ENCODE results near the gene OR5H14.
A peak's percentile ranks its signal among the peaks of the same experiment; 100 is the strongest.
"Not testable (repeated sequence)": the region's sequence is repeated elsewhere in the genome, so short reads cannot be mapped to it uniquely, and the experiment has no call there.

OR5H14 gene

DNA sequence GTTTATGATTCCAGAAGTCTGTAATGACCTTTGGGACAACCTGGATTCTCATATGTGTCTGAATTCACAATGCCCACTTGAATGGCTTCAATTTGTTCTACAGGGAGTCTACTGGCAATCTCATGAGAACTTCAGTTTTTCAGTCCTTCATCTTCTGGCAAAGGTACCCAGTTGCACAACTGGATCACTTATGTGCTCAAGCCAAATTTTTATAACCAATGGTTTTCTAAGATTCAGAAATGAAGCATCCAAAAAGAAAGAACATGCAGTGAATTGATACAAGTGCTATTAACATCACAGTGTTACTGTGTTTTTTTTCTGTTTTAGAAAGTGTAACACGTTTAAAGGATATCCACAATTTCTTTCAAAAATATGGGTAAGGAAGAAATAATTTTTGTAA lies at the start of gene OR5H14:
TSS of gene OR5H14 (plus strand) at position 301 of the 400 bp plus-strand sequence. CDS start 1,907 bp downstream, outside the sequence.
- no peak for DNase-seq (ENCODE audit: low read depth)

DNA sequence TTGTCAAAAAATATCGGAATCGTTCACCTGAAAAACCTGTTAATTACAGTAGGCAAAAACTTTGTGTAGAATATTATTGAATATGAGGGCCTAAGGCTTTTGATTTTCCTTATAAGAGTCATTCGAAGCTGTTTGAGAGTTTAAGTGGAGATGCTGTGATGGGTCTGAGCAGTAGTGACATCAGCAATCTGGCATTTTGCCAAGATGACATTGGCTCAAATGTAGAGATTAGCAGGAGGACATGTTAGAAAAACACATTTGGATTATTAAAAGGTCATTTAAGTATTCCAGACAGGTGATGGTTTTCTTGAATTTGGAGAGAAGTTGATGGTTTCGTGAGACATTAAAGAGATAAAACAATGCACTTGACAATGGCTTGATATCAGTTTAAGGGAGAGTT lies 47.4 kb upstream of the OR5H14 start:
- no peak for DNase-seq (ENCODE audit: low read depth)

DNA sequence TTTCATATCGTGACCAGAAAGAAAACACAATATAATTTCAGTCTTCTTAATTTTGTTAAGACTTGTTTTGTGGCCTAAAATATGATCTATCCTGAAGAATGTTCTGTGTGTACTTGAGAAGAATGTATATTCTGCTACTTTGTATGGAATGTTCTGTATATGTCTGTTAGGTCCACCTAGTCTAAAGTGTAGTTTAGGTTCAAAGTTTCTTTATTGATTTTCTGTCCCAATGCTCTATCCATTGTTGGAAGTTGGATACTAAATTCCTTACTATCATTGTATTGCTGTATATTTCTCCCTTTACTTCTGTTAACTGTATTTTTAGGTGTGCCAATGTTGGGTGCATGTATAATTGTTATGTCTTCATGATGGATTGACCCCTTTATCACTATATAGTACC lies 39.1 kb upstream of the OR5H14 start:
- DNase-seq (ENCODE audit: low read depth): no peak

DNA sequence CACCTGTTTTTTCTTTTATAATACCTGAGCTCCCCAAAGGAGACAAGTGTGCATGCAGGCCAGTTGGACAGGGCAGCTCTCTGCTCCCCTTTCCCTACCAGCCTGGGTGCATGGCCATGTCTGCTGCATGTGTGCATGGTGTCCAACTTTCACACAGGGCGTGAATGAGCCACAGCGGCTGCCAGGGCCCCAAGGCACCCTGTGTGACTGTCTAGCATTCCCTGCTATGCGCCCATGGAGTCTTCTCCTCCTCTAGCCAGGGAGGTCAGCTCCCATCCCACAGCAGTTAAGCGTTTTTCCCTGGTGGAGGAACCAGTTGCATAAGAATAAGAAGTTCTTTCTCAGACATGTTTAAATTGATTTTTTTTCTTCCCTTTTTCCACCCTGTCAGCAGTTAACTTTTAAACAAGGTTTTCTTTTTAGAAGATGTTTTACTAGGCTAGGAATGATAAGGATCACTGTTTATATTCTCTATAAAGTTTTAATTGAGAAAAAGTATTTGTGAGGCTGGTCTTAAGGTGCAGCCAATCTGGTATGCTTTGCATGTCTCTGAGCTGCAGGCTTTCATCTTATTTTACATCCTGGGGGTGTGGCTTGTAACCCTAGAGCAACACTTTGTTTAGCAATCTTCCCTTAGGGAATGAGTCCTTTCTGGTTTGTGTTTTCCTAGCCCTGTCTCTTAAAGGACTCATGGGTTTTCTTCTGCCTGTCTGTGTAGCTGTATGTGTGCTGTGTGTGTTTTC lies 37.3 kb upstream of the OR5H14 start:
- DNase-seq (ENCODE audit: low read depth): no peak

DNA sequence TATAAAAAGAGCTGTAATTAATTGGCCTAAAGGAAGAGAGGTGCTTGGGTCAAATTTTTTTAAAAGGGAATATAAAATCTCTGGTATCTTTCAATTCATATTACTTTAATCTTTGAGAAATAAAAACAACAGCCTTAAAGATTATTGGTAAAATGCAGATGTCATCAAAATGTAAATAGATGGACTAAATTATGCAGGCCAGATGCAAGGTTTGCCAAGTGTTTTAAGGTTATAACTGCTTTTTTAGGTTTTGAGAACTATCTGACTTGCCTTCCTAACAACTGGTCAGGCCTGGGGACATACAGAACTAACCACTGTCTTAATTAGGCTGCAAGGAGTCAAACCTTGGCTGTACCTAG lies 36.8 kb upstream of the OR5H14 start:
- no peak for DNase-seq (ENCODE audit: low read depth)

DNA sequence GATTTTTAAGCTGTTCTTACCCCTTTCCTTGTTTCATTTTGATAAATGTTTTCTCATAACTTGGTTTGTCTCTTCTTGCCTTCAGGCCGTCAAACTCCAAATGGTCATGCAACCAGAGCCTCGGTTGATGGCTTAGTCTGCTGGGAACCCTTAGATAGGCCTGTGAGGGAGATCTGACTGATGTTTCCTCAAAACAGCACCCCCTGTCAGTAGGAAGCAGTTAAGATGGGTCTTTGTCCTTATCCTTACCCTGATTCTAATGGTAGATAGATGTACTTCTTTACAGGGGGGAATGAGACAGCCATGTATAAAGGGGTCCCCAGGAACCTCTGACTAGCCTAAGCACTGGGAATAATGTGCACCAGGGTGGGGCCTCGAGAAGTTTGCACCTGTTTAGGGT lies 33.0 kb upstream of the OR5H14 start:
- DNase-seq (ENCODE audit: low read depth): no peak

DNA sequence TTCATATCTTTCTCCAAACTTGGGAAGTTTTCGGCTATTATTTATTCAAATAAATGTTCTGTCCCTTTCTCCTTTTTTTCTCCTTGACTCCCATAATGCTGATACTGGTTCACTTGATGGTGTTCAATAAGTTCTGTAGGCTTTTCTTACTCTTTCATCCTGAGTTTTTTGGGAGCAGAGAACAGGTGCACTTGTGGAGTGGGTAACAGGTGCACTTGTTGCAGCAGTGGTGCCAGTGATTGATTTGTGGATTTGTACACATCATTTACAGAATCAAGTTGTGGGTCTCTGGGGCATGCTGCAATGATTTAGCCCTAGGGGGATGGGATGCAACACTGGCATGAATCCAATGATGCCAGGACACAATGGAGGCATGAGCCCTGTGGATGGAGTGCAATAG lies 31.6 kb upstream of the OR5H14 start:
- DNase-seq (ENCODE audit: low read depth): no peak

DNA sequence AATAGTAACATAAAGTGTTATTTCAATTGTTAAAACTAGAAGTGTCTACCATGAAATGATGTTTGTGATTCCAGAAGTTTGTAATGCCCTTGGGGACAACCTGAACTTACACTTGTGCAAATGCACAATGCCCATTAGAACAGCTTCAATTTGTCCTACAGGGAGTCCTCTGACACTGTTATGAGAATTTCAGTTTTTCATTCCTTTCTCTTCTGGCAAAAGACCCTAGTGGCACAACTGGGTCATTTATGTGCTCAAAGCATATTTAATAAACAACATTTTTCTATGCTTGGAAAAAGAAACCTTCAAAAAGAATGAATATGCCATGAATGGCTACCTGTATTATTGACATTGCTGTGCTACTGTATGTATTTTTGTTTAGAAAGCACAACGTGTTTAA lies 16.9 kb upstream of the OR5H14 start, which contains the start of gene OR5H1:
TSS of gene OR5H1 (plus strand) at position 301 of the 400 bp plus-strand sequence. CDS start 1,977 bp downstream, outside the sequence.
- no peak for DNase-seq (ENCODE audit: low read depth)

DNA sequence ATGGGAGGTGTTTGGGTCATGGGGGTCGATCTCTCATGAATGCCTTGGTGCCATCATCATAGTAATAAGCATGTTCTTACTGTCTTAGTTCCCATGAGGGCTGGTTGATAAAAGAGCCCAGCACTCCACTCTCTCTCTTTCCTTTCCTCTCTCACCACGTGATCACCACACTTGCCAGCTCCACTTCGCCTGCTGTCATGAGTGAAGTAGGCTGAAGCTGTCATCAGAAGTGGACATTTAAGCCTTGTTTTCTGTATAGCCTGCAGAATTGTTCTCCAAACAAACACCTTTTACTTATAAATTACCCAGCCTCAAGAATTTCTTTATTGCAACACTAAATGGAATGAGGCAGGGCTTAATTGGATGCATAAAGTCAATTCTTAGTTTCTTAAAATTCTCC lies 10.6 kb upstream of the OR5H14 start:
- DNase-seq (ENCODE audit: low read depth): no peak

DNA sequence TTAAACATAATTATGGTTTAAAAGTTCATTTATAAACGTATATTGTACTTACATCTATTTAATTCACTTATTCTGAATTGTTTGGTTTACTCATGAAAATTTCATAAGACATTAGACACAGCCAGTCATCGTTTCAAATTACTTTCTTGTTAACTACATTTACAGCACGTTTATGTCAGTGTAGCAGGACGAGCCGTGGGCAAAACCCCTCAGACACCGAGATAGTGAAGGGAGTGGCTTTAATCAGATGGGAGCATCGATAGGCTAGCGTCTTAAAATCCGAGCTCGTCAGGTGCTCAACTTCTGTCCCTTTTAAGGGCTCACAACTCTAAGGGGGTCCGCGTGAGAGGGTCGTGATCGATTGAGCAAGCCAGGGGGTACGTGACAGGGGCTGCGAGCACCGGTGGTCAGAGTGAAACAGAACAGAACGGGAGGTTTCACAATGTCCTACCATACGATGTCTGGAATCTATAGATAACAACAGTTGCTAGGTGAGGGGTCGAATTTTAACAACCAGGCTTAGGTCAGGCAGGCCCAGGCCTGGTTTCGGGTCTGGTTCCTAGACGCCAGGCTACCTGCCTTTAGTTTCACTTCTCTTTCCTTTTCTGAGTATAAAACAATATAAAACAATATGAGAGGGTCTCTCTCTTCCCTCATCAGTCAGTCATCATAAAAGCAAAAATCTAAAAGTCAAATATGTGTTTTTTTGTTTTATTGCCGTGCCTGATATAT lies 9.3 kb upstream of the OR5H14 start:
- DNase-seq (ENCODE audit: low read depth): not testable (repeated sequence)

DNA sequence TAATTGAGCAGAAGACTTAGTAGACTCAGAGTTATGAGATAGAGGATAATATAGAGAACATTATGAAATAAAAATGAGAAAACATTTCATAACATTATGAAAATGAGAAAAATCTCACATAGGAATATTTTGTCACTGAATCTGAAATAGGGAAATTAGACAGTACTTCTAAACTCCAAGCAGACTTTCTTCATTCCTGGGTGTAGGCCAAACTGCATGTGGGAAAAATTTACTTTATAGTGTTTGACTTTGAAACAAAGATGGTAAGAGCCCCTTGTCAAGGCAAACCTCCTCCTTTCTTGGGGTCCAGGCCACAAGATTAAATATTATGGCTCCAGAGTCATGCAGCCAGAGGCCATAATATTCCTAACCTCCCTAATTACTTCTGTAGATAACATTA lies 6.7 kb upstream of the OR5H14 start:
- DNase-seq (ENCODE audit: low read depth): no peak

DNA sequence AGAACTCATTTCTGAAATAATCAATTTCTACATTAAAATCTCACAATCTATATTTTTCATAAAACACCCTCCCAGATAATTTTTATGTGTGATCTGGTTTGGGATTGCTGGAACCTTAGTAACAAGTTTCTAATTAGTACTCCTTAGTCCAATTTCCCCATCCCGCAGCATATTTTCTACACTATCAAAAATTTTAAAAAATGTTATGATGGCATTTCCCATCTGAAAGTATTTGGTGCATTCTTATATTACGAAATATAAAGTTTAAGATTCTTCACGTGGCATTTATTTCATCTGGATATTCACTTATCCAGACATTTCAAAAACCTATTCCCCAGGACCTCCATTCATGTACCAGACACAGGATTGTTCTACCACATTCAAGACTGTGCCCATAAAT lies 1.5 kb downstream of the OR5H14 start:
- no peak for DNase-seq (ENCODE audit: low read depth)

DNA sequence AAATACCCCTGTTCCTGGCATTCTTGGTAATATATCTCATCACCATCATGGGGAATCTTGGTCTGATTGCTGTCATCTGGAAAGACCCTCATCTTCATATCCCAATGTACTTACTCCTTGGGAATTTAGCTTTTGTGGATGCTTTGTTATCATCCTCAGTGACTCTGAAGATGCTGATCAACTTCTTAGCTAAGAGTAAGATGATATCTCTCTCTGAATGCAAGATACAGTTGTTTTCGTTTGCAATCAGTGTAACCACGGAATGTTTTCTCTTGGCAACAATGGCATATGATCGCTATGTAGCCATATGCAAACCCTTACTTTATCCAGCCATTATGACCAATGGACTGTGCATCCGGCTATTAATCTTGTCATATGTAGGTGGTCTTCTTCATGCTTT lies 2.2 kb downstream of the OR5H14 start:
- not testable (repeated sequence) for DNase-seq (ENCODE audit: low read depth)

DNA sequence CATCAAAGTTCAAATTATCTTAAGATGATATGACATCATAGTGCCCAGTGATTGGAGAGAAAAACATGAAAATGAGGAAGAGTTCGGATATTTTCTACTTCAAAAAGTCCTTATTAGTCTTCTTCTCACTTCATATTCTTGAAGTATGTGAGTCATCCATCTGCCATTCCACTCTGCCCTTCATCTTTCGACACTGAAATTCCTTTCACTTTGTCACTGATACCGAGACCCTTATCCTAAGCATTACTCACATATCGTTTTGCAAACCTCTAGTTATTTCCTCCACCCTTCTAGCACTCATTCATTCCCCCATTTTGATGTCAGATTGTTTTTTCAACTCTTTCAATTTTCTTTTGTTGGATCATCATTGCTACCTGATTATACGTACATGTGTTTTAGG lies 4.0 kb downstream of the OR5H14 start:
- DNase-seq (ENCODE audit: low read depth): peak; percentile 74

DNA sequence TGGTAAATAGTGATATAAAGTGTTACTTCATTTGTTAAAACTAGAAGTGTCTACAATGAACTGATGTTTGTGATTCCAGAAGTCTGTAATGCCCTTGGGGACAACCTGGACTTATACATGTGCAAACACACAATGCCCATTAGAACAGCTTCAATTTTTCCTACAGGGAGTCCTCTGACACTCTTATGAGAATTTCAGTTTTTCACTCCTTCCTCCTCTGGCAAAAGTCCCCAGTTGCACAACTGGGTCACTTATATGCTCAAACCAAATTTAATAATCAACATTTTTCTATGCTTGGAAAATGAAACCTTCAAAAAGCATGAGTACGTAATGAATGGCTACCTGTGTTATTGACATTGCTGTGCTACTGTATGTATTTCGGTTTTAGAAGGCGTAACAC lies 19.1 kb downstream of the OR5H14 start, which contains the start of gene OR5H15:
TSS of gene OR5H15 (plus strand) at position 301 of the 400 bp plus-strand sequence. CDS start 2,004 bp downstream, outside the sequence.
- DNase-seq (ENCODE audit: low read depth): no peak

DNA sequence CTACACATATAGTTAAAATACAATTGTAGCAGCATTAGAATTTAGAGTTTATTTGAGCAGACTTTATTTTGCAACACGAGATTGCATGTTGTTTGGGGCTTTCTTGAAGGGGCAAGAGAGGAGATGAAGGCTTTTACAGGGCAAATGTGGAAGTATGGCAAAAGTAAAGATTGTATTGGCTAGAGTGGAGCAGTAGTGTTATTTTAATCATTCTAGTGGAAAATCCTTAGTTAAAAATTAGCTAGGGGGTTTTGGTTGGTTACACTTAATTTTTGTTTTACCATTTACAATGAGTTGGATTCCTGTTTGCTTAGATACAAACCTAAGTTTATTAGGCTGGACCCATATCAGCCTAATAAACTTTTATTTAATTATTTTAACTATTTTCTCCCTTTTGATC lies 23.8 kb downstream of the OR5H14 start:
- no peak for DNase-seq (ENCODE audit: low read depth)

DNA sequence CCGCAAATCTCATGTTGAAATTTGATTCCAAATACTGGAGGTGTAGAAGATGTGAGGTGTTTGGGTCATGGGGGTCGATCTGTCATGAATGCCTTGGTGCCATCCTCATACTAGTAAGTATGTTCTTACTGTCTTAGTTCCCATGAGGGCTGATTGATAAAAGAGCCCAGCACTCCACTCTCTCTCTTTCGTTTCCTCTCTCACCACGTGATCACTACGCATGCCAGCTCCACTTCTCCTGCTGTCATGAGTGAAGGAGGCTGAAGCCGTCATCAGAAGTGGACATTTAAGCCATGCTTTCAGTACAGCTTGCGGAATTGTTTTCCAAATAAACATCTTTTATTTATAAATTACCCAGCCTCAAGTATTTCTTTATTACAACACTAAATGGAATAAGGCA lies 25.3 kb downstream of the OR5H14 start:
- no peak for DNase-seq (ENCODE audit: low read depth)

DNA sequence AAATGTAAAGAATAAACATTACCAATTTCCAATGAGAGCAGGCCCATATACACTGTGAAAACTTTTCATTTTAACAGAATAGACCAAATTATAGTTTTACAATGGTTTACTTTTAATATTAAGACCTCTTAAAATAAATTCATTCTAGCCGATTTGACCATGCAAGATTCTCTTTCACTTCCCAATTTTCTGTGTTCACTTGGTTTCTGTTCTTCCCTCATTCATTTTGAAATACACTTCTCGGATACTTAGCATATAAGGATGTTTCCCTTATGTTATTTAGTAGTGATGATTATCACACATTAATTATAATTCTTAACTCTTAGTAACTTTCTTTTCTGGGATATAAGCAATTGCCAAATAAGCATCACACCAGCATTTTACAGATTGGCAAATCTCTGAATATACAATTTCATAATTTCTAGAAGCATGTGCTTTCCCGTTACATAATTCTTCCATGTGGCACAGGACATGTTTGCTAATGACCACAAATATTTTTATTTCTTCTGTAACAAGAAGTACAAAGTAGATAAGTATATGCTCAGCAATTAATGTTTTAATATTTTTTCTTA lies 33.1 kb downstream of the OR5H14 start:
- no peak for DNase-seq (ENCODE audit: low read depth)

DNA sequence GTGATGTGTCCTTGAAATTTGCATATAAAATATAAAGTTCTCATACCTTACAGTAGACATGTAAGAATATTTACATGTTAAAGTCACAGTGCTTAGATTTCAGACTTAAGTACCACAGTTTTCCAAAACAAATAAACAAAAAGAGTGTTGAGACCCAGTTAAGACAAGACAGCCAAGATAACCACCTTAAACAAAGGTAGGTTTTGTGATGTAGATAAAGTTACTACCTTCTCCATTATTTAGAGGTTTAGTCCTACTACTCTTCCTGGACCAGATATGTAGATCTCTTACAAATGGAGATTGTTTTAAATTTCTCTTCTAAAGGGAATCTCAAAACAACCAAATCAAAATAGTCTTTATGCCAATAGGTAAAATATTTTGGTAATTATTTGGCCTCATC lies 34.9 kb downstream of the OR5H14 start:
- no peak for DNase-seq (ENCODE audit: low read depth)

DNA sequence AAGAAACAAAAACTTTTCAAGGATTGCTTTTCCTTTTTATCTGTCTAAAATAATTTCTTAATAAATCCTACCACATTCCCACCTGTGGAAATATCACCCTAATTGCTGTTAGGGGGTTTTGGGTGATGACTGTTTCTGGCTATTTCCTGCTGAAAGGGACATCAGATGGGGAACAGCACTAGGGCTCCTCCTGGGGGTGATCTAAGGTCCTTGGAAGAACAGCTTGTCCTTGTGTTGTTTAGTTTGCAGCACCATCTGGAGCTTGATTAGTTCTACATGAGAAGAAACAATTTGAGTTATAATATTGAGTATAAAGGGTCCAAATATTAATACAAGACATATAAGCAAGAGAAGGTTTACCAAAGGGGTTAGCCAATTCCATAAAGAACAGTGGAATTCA lies 37.9 kb downstream of the OR5H14 start:
- DNase-seq (ENCODE audit: low read depth): peak; percentile 8

DNA sequence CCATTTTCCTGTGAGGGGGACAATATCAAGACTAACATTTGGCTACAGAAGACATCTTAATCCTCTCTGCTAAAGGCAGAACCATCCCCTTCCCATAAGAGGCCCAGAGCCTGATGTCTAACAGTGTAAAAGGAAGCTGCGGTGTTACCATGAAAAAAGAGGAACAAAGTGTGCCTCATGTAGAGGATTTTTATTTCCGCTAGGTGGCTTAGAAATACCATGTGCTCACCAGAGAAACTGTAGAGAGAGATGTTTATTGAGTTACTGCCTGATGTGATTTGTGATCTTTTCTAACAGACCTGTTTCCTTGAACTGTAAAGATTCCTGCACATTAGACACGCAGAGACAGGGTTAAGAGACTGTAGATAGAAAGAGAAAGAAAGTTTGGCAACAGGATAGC lies 41.3 kb downstream of the OR5H14 start:
- DNase-seq (ENCODE audit: low read depth): no peak

DNA sequence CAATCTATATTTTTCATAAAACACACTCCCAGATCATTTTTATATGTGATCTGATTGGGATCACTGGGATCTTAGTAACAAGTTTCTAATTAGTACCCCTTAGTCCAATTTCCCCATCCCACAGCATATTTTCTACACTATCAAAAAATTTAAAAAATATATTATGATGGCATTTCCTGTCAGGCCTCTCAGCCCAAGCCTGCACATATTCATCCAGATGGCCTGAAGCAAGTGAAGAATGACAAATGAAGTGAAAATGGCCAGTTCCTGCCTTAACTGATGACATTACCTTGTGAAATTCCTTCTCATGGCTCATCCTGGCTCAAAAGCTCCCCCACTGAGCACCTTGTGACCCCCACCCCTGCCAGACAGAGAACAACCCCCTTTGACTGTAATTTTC lies 43.6 kb downstream of the OR5H14 start:
- not testable (repeated sequence) for DNase-seq (ENCODE audit: low read depth)

DNA sequence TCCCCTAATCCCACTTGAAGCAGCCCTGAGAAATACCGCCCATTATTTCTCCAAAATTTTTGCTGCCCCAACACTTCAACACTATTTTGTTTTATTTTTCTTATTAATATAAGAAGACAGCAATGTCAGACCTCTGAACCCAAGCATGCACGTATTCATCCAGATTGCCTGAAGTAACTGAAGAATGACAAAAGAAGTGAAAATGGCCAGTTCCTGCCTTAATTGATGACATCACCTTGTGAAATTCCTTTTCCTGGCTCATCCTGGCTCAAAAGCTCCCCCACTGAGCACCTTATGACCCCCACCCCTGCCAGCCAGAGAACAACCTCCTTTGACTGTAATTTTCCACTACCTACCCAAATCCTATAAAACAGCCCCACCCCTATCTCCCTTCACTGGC lies 49.0 kb downstream of the OR5H14 start:
- not testable (repeated sequence) for DNase-seq (ENCODE audit: low read depth)

Data from HS-5 (cell line).